GM21515 (cell line): ENCODE measurements around the gene ING2.
"Not testable (repeated sequence)": the region's sequence is repeated elsewhere in the genome, so short reads cannot be mapped to it uniquely, and the experiment has no call there.

Experiments used
- ATAC-seq: cut with Tn5 transposase; IDR thresholded peaks from one replicate; pipeline ENCODE4 v1.9.1; 2021; ENCODE audit not compliant: unreplicated experiment

ING2 gene

GRCh38 chr4:183504930-183505610 is at the start of gene ING2:
Gene ING2 (plus strand): TSS chr4:183505058. CDS start chr4:183505196, 138 bp downstream.
- ATAC-seq: peak; percentile 53

- no peak for ATAC-seq
These were observed 49.2 kb upstream of the ING2 start for GRCh38 chr4:183455431-183456195.

- no peak for ATAC-seq
These were observed 46.9 kb upstream of the ING2 start for GRCh38 chr4:183458005-183458404.

- ATAC-seq: not testable (repeated sequence)
These were observed 40.8 kb upstream of the ING2 start for GRCh38 chr4:183463903-183464619.

- not testable (repeated sequence) for ATAC-seq
These were observed 39.0 kb upstream of the ING2 start for GRCh38 chr4:183465879-183466278.

GRCh38 chr4:183467246-183467645 is 37.6 kb upstream of the ING2 start:
- no peak for ATAC-seq

GRCh38 chr4:183468210-183469095 is 36.4 kb upstream of the ING2 start:
- no peak for ATAC-seq

GRCh38 chr4:183469285-183469684 is 35.6 kb upstream of the ING2 start:
- ATAC-seq: no peak

GRCh38 chr4:183469936-183470335 is 34.9 kb upstream of the ING2 start:
- no peak for ATAC-seq

- ATAC-seq: no peak
These were observed 34.0 kb upstream of the ING2 start for GRCh38 chr4:183470821-183471220.

GRCh38 chr4:183471946-183472708 is 32.7 kb upstream of the ING2 start:
- ATAC-seq: peak; percentile 82

- no peak for ATAC-seq
These were observed 26.7 kb upstream of the ING2 start for GRCh38 chr4:183478123-183478522.

- no peak for ATAC-seq
These were observed 25.9 kb upstream of the ING2 start for GRCh38 chr4:183478926-183479325.

GRCh38 chr4:183482515-183483095 is 22.3 kb upstream of the ING2 start:
- not testable (repeated sequence) for ATAC-seq

- no peak for ATAC-seq
These were observed 20.9 kb upstream of the ING2 start for GRCh38 chr4:183483997-183484396.

- ATAC-seq: no peak
These were observed 19.3 kb upstream of the ING2 start for GRCh38 chr4:183485411-183486160.

GRCh38 chr4:183492791-183493222 is 12.1 kb upstream of the ING2 start:
- no peak for ATAC-seq

GRCh38 chr4:183493246-183493645 is 11.6 kb upstream of the ING2 start:
- no peak for ATAC-seq

- ATAC-seq: no peak
These were observed 9.7 kb upstream of the ING2 start for GRCh38 chr4:183495184-183495583.
